GM12878 (cell line): ENCODE results near the gene PCDHGA6. TPM values are rescaled to one million over a fixed set of nuclear protein-coding genes. Genes with fewer than 3 reads are reported as not detected.

Experiments
- ATAC-seq: fragments of 200-7000 bp; cut with Tn5 transposase; 3 replicates; pipeline ENCODE4 v1.9.1; 2020; ENCODE audit warnings: mild to moderate bottlenecking, moderate library complexity
- BruUV-seq: library from RNA; stranded (reverse); fragments of 400-500 nt; replicated peaks from 2 replicates; lab custom pipeline; 2021; lab: Mats Ljungman, UMichigan
- CTCF ChIA-PET: fragments of 300-600 bp; sonication (Branson Sonifier 250); formaldehyde crosslinking; extraction: SDS; loops from one replicate; lab custom pipeline; 2021; ENCODE audit warnings: inconsistent platforms; lab: Yijun Ruan, JAX
- POLR2A ChIA-PET: fragments of 350-600 bp; formaldehyde crosslinking; extraction: SDS; loops from one replicate; lab custom pipeline; 2021; ENCODE audit warnings: inconsistent platforms; lab: Charles Lee
- RAD21 ChIA-PET: fragments of 300-600 bp; sonication (Branson Sonifier 250); formaldehyde crosslinking; loops from one replicate; lab custom pipeline; 2023; ENCODE audit warnings: antibody characterized with exemption; ENCODE audit not compliant: unreplicated experiment; lab: Charles Lee
- SMC1A ChIA-PET: fragments of 300-600 bp; sonication (Branson Sonifier 250); formaldehyde crosslinking; loops from one replicate; lab custom pipeline; 2023; ENCODE audit not compliant: unreplicated experiment, uncharacterized antibody; lab: Charles Lee
- DNase-seq: peaks from one replicate; pipeline ENCODE4 v3.0.0-alpha.2; 2011; ENCODE audit warnings: low read depth, low spot score
- FAIRE-seq: peaks from 3 replicates; lab custom pipeline; 2011; peaks lifted over from hg19 to GRCh38; lab: Jason Lieb, UNC
- H2AFZ ChIP-seq: 2 replicates; pipeline ENCODE4 v1.6.0; 2011; ENCODE audit warnings: low read depth, low read length, control low read depth; ENCODE audit not compliant: control insufficient read depth
- H3K27ac ChIP-seq: 2 replicates; pipeline ENCODE4 v1.5.1; 2011; ENCODE audit warnings: control low read depth; ENCODE audit not compliant: control insufficient read depth, insufficient read depth
- H3K27me3 ChIP-seq, 2 experiments: replicated peaks in 1 of 2; 2 replicates each; pipeline versions ENCODE4 v1.6.0 to v1.6.1; 2011; ENCODE audit warnings: low read length in 1 of 2; ENCODE audit not compliant: control insufficient read depth in 2 of 2, insufficient read depth in 2 of 2
- H3K36me3 ChIP-seq, 2 experiments: 2 replicates each; pipeline ENCODE4 v1.5.1; 2011; ENCODE audit warnings: low read length in 1 of 2; ENCODE audit not compliant: control insufficient read depth in 2 of 2, insufficient read depth in 2 of 2
- H3K4me1 ChIP-seq: 2 replicates; pipeline ENCODE4 v1.6.1; 2011; ENCODE audit warnings: mild to moderate bottlenecking, low read length, moderate library complexity, mixed read lengths; ENCODE audit not compliant: control insufficient read depth, insufficient read depth
- H3K4me2 ChIP-seq: 2 replicates; pipeline ENCODE4 v1.6.0; 2011; ENCODE audit warnings: control low read depth; ENCODE audit not compliant: control insufficient read depth, insufficient read depth
- H3K4me3 ChIP-seq: fragments of 200-600 bp; sonication (generic); 2 replicates; pipeline ENCODE4 v1.5.1; 2016
- H3K79me2 ChIP-seq: 2 replicates; pipeline ENCODE4 v1.6.0; 2011; ENCODE audit warnings: low read length; ENCODE audit not compliant: control insufficient read depth, insufficient read depth
- H3K9ac ChIP-seq: 2 replicates; pipeline ENCODE4 v1.8.0; 2011; ENCODE audit warnings: low read length, control low read depth, mixed read lengths; ENCODE audit not compliant: control insufficient read depth, insufficient read depth
- H3K9me3 ChIP-seq: replicated peaks from 3 replicates; pipeline ENCODE4 v1.5.1; 2011; ENCODE audit warnings: mild to moderate bottlenecking, low read length; ENCODE audit not compliant: control insufficient read depth, insufficient read depth
- H4K20me1 ChIP-seq: 2 replicates; pipeline ENCODE4 v1.6.0; 2011; ENCODE audit not compliant: control insufficient read depth, insufficient read depth
- ATF2 ChIP-seq: IDR thresholded peaks from 2 replicates; pipeline ENCODE4 v1.6.1; 2012; ENCODE audit warnings: low read length, inconsistent platforms
- BACH1 ChIP-seq: fragments of 450-650 bp; IDR thresholded peaks from 2 replicates; pipeline ENCODE4 v1.6.1; 2017; ENCODE audit warnings: mild to moderate bottlenecking, borderline replicate concordance
- BRCA1 ChIP-seq: IDR thresholded peaks from 2 replicates; pipeline ENCODE4 v1.6.1; 2011; ENCODE audit warnings: low read depth, low read length, improper control_type of control experiment
- CHD2 ChIP-seq: IDR thresholded peaks from 2 replicates; pipeline ENCODE4 v1.6.1; 2011; ENCODE audit warnings: low read depth, low read length, improper control_type of control experiment, borderline replicate concordance
- CREB1 ChIP-seq: IDR thresholded peaks from 2 replicates; pipeline ENCODE4 v1.6.1; 2012; ENCODE audit warnings: low read depth, mild to moderate bottlenecking, inconsistent platforms
- ELK1 ChIP-seq: IDR thresholded peaks from 2 replicates; pipeline ENCODE4 v1.6.1; 2012; ENCODE audit warnings: low read depth, low read length, improper control_type of control experiment
- ETV6 ChIP-seq, 2 experiments: fragments of 450-650 bp in 1 of 2; IDR thresholded peaks in 1 of 2; conservative IDR thresholded peaks in 1 of 2; 2 replicates each; pipeline ENCODE4 v1.6.1; 2014; ENCODE audit warnings: antibody characterized with exemption in 1 of 2, borderline replicate concordance in 1 of 2, low read depth in 1 of 2, mild to moderate bottlenecking in 1 of 2, moderate library complexity in 1 of 2
- FOS ChIP-seq: IDR thresholded peaks from 3 replicates; pipeline ENCODE4 v1.6.1; 2011; ENCODE audit warnings: borderline replicate concordance; ENCODE audit not compliant: insufficient read length; ENCODE audit errors: extremely low read depth
- HDAC2 ChIP-seq: fragments of 200-600 bp; sonication (generic); IDR thresholded peaks from 2 replicates; pipeline ENCODE4 v1.6.1; 2017
- MEF2B ChIP-seq: fragments of 450-650 bp; IDR thresholded peaks from 2 replicates; pipeline ENCODE4 v1.6.1; 2018; ENCODE audit warnings: mild to moderate bottlenecking, moderate library complexity; ENCODE audit not compliant: partially characterized antibody, poor library complexity, severe bottlenecking
- POLR2A ChIP-seq: IDR thresholded peaks from 2 replicates; pipeline ENCODE4 v1.6.1; 2011; ENCODE audit warnings: low read depth, mild to moderate bottlenecking, low read length
- ZBTB40 ChIP-seq: fragments of 450-650 bp; IDR thresholded peaks from 2 replicates; pipeline ENCODE4 v1.6.1; 2016; ENCODE audit warnings: mild to moderate bottlenecking, moderate library complexity, borderline replicate concordance
- ZNF217 ChIP-seq: fragments of 450-650 bp; IDR thresholded peaks from 2 replicates; pipeline ENCODE4 v1.6.1; 2017; ENCODE audit warnings: antibody characterized with exemption, mild to moderate bottlenecking
- ZNF592 ChIP-seq: fragments of 450-650 bp; IDR thresholded peaks from 2 replicates; pipeline ENCODE4 v1.6.1; 2017; ENCODE audit warnings: mild to moderate bottlenecking, moderate library complexity
- WGBS: methylation state at CpG from one replicate; pipeline ENCODE4 v1.1.6; 2016; ENCODE audit warnings: low lambda C conversion rate; ENCODE audit not compliant: insufficient replicate concordance, insufficient coverage; ENCODE audit errors: missing lambda C conversion rate; 5-methylcytosine and 5-hydroxymethylcytosine counted together
- in situ Hi-C: fragments of 300-500 bp; cut with MboI; formaldehyde crosslinking; loops from 9 replicates; pipeline ENCODE4 v1.14.3; 2018; ENCODE audit warnings: mixed read lengths
- intact Hi-C: fragments of 100-400 bp; cut with micrococcal nuclease; formaldehyde crosslinking; loops from one replicate; pipeline ENCODE4 v1.14.2; 2022; ENCODE audit not compliant: unreplicated experiment
- polyA plus RNA-seq, 11 experiments: library from polyadenylated mRNA; depleted of rRNA in 4 of 11; unstranded in 6 of 11; stranded (reverse) in 5 of 11; fragments of >200 nt; fragmentation: Nextera tagmentation in 4 of 11; fragmentation: Illumina TruSeq in 1 of 11; extraction: Ambion mirVana in 4 of 11; extraction: Trizol in 1 of 11; gene quantifications; 1 replicate in 1 of 11; 2 replicates in 10 of 11; pipeline versions ENCODE4 v1.2.1 to v1.2.3, GENCODE V29; 2011 to 2016; ENCODE audit warnings: inconsistent platforms in 2 of 11, missing spikeins in 2 of 11, low read depth in 1 of 11
- total RNA-seq, 4 experiments: library from RNA; depleted of rRNA in 3 of 4; stranded (reverse); fragments of >200 nt in 3 of 4; fragmentation: Illumina TruSeq in 1 of 4; extraction: Trizol in 1 of 4; gene quantifications; 2 replicates each; pipeline versions ENCODE4 v1.2.1 to v1.2.3, GENCODE V29; 2013 to 2021

PCDHGA6 gene
- total and polyA plus RNA-seq, 10 of the 15 experiments (the other 5 are each of a cell fraction or from before 2014, with no cell fraction given): 0.04 to 0.60 (median 0.15) TPM; not detected in 3

- in situ Hi-C loops: no loop called here
- Histone ChIP-seq H3K4me3 (no peak overlapping the region), H2AFZ (no peak overlapping the region), H4K20me1 (no peaks in the 10 kb centered on the region), H3K27ac (no peak overlapping the region), H3K9me3 (peaks cover 7% of the 10 kb centered on the region; the same call in 2 of the 3 replicates), H3K9ac (no peak overlapping the region), H3K27me3 (no peaks in the 10 kb centered on the region), H3K4me2 (no peak overlapping the region), H3K36me3 (no peaks in the 10 kb centered on the region), H3K4me1 (no peaks in the 10 kb centered on the region), H3K79me2 (no peaks in the 10 kb centered on the region)
- ChIA-PET SMC1A (no interaction called here), CTCF (interaction anchor here (0.7 to 1.2 kb wide), 3 partner anchors 9 to 111 kb away, joined by 3 to 4 read pairs (median 3); partner anchors contain the start of gene PCDHGB3), RAD21 (no interaction called here), POLR2A (no interaction called here)
- BruUV-seq: no TSS peak
- DNase-seq: no peak
- WGBS: 82% methylated on average over 15 of the region's 15 CpGs
- intact Hi-C loops: no loop called here
- no peak for ATAC-seq
- FAIRE-seq: no peak
- no peak for TF ChIP-seq CREB1
- no peak for TF ChIP-seq ELK1
- no peak for TF ChIP-seq HDAC2
- no peak for TF ChIP-seq POLR2A
- no peak for TF ChIP-seq ATF2
- no peak for TF ChIP-seq ZNF217
- TF ChIP-seq BRCA1: no peak
- no peak for TF ChIP-seq BACH1
- TF ChIP-seq MEF2B: no peak
- TF ChIP-seq CHD2: no peak
- TF ChIP-seq ETV6 (conservative IDR thresholded peaks at IDR 0.05 in 1 of 2, IDR thresholded peaks at IDR 0.05 in 1 of 2; ENCODE audit: borderline replicate concordance in 1 of 2, low read depth in 1 of 2): no peak
- no peak for TF ChIP-seq FOS
- TF ChIP-seq ZBTB40: no peak
- TF ChIP-seq ZNF592: no peak
Observed at GRCh38 chr5:141360685-141361084, 13.0 kb upstream of the PCDHGA6 start.
